Right hindlimb (tissue), 1 donor: Measurements from ENCODE around the gene MCTP1.
"Not testable (repeated sequence)": the region's sequence is repeated elsewhere in the genome, so short reads cannot be mapped to it uniquely, and the experiment has no call there.

Experiments
- DNase-seq: peaks from one replicate; pipeline ENCODE4 v3.0.0-alpha.2; 2018

Gene MCTP1

DNA sequence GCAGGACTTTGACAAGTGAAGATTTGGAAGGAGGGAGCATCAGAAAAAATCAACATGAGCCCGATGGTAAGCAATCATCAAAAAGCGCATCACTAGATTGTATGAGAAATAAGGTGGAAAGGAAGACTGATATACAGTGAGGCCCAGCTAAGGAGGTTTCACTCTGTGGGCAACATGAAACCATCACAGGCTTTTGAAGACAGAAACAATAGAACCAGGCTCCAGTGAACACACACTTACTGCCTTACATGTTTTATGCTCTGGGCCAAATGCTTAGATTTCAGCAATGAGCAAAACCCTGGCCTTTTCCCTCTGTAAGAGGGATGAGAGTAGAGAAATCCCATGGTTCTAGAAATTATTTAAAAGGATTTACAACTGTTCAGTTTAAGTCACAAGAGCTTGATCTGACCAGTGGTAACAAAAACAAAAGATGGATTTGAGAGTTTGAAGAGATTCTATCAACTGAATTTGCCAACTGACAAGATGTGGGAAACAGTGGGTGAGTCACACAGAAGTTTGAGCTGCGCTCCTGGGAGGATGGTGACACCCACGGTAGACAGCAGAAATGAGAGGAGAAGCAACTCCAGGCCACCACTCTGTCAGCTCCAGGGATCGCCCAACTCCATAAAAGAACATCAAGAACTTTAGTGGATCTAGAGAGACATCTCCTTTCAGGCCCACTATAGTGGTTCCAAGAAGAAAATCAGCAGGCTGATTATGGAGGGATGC lies 261.8 kb downstream of the MCTP1 start:
- no peak for DNase-seq

DNA sequence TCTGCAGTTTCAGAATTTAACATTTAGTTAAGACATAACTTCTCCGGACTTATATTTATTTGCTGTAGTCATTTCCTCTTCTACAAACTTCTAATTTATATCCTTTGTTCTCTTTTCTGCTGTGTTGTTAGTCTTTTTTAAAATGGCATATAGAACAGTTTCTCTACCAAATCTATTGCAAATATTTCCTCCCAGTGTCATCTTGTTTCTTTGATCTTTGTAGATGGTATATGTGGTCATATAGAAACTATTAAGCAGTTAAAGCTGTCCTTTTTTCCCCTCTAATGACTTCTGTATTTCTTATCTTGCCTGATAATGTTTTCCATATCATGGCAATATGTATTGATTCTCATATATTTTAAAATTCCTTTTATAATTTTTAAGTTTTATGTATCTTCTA lies 264.5 kb downstream of the MCTP1 start:
- DNase-seq: no peak

DNA sequence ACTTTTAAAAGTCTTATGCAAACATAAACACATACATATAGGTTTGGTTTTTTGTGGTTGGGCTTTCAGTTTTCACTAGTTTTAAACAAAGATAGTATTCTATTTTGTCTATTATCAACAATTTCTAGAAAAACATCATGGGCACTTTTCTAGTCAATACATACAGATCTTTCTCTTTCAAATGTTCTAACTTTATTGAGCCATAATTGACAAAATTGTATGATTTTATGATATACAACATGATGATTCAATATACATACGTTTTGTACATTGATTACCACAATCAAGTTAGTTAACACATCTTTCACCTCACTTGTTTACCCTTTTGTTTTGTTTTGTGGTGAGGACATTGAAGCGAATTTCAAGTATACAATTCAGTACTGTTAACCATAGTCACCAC lies 265.9 kb downstream of the MCTP1 start:
- DNase-seq: no peak

DNA sequence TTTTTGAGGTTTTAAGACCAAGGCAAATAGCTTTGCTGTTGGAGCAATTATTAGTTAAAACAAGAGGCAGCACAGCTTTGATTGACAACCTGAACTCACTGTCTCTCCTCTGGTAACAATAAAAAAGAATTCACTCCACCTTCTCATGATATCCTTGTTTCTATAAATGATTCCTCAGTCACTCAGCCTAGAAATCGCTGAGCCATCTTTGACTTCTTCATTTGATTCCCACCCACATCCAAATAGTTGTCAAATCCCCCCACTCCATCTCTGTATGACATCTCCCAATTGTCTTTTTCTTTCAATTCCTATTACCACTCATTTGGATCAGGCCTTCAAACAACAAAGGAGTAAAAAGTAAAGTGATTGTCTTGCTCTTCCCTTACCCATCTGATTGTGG lies 266.4 kb downstream of the MCTP1 start:
- DNase-seq: no peak

DNA sequence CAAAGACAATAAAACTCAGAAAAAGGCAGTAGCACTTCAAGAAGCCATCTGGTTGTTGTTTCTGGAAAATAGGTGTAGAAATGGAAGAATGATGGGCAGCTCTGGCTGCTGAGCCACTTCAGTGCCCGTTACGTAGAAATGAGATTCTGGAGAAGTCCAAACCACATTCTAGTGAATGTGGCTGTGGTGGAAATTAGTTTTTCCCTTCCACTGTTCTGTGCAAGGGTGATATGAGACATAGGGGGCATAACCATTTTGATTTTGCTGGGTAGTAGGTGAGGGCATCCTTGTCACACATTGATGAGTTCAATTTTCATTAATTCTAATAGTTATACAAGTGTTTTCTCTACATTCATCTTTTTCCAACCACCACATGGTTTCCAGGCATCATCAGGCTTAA lies 275.1 kb downstream of the MCTP1 start:
- no peak for DNase-seq

DNA sequence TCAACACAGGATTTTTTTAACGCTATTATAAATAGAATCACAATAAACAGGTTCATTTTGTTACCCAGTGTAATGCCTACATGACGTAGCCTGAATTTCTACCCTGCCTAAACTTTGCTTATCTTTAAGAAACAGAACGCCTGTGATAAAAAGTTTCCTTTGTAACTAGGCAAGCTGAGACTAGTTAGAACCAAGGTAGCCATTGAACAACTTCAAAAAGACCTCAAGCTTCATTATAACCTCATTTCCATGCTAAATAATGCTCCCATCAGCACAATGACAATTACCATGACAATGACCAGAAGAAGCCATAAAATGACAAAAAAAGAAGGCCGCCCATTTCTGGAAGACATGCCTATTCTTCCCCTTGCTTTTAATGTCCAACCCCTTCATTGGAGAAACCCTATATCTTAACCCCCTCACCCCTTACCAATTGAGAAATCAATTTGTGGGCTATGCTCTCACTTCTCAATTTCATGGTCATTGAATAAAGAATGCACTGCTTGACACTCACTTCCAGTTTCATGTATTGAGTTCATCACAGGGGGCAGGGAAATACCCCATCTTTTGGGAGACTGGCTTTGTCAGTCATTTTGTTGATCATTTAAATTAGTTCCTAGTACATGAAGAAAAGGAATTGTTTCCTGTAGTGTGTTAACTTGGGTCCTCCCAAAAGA lies 276.8 kb downstream of the MCTP1 start:
- no peak for DNase-seq

DNA sequence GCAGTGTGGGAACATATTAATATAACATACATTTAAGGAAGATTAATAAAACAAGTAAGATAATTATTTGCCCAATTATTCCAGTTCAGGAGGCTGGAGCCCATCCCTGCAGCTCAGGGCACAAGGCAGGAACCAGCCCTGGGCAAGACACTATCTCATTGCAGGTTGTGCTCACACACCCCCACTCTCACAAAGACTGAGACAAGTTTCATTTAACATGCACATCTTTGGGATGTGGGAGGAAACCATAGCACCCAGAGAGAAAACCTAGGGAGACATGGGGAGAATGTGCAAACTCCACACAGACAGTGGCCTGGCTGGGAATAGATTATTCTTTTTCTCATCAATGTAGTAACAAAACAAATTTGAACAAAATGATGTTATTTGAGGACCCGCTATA lies 279.1 kb downstream of the MCTP1 start:
- DNase-seq: no peak

DNA sequence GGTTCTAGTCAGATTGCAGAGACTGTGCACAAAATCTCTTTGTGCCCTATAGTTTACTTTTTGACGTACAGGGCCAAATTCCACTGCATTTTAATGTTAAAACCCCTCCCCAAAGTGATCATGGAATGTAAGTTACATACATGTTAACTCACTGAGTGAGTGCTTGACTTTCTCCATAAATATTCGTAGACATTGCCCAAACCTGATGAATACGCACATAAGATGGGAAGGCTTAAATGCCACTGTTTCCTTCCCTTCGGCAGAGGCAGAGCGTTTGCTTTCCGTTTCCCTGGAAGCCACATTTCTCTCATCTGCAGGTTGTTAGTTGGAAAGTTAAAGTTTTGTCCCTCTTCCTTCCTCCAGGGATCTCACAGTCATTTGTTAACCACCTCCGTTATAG lies 286.2 kb downstream of the MCTP1 start:
- DNase-seq: no peak

DNA sequence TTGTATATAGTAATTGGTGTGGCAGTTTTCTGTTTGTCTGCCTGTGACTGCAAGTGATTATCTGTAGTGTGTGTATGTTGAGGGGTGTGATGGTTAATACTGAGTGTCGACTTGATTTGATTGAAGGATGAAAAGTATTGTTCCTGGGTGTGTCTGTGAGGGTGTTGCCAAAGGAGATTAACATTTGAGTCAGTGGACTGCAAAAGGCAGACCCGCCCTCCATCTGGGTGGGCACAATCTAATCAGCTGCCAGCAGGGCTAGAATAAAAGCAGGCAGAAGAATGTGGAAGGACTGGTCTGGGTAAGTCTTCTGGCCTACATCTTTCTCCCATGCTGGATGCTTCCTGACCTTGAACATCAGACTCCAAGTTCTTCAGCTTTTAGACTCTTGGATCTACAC lies 290.4 kb downstream of the MCTP1 start:
- not testable (repeated sequence) for DNase-seq

DNA sequence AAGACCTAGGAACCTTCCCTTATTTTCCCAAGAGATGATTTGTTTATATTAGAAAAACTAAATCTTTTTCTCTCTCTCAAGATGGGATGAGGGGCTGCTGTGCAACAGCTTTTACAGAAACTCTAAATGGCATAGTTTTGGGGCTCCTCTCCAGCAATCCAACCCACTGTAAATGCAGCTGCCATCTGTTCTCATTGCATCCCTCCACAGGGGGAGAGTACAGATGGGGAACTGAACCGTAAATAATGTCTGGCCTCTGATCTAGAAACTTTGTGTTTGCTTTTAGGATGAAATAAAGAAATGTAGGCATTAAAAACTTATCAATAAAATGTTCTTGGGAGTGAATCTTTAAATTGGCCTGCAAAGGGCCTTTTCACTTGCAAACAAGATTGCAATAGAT lies 291.4 kb downstream of the MCTP1 start:
- no peak for DNase-seq

DNA sequence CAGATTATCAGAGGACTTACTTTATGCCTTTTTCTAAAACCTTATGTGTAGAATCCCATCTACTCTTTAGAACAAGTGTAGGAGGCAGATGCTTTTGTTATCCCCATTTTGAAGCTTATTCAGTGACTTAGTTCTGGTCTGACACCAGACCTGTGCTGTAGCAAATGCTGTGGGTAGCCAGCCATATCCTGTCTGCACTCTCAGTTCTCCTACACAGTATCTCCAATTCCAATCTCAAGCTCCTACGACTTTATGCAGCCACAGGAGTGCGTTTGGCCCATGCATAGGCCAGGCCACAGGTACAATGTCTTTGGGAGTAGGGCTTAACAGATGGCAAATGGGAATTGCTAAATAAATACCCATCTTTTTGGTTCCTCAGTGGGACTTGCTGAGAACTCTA lies 292.6 kb downstream of the MCTP1 start:
- DNase-seq: no peak

DNA sequence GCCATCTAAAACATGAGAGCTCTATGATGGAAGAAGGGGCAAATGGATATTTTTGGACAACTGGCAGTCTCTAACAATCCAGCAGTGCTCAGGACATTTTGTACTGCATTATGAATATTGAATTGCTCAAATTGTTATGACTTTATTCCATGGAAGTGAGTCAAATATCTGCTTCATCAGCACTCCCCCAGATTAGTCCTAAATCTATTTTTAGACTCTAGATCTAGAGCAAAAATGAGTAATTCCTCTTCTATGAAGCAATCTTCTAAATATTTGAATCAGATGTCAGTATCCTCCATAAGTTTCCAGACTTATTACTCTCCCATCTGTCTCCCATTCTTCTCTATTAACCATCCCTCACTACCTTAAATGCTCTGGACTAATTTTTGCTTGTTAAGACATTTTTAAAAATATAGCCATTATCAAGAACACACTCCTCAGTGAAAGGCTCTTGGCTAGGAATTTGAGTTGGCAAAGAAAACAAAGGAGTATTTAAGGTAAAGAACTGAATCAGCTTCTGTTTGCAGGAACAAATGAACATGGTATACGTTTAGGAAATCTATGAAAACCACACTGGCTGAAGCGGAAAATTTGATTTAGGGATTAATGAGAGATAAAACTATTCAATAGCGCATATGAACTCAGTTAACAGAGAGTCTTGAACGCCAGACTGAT lies 300.9 kb downstream of the MCTP1 start:
- no peak for DNase-seq

DNA sequence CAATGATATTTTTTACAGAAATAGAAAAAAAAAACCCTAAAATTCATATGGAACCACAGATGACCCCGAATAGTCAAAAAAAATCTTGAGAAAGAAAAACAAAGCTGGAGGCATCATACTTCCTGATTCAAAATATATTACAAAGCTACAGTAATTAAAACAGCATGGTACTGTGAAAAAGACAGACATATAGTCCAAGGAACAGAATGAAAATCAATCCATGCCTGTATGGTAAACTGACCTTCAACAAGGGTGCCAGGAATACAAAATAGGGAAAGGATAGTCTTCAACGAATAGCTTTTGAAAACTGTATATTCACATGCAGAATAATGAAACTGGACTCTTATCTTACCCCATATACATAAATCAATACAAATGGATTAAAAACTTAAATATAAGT lies 307.5 kb downstream of the MCTP1 start:
- no peak for DNase-seq

DNA sequence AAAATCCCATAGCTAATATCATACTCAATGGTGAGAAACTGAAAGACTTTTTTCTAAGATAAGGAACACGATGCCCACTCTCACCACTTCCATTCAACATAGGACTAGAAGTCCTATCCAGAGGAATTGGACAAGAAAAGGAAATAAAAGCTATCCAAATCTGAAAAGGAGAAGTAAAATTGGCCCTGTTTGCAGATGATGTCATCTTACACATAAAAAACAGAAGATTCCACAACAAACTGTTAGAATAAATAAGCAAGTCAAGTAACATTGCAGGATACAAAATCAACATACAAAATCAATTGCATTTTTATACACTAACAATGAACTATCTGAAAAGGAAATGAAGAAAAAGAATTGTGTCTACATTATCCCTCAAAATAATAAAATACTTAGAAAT lies 308.0 kb downstream of the MCTP1 start:
- no peak for DNase-seq

DNA sequence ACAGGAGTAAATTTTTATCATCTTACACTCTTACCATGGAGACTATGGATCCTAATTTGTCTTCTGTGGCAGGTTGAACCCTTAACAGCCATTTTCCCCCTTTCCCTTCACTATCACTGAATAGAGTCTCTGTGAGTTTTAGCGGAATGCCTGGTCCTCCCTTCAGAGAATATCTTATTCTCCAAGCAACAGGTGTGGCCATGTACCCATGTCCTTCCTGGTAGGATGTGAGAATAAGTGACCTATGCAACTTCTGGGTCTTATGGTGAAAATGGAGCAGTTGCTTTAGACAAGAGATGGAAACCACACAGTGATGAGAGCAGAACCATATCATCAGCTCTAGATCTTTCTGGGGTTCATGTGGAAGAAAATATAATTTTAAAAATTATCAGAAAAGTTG lies 312.6 kb downstream of the MCTP1 start:
- no peak for DNase-seq

DNA sequence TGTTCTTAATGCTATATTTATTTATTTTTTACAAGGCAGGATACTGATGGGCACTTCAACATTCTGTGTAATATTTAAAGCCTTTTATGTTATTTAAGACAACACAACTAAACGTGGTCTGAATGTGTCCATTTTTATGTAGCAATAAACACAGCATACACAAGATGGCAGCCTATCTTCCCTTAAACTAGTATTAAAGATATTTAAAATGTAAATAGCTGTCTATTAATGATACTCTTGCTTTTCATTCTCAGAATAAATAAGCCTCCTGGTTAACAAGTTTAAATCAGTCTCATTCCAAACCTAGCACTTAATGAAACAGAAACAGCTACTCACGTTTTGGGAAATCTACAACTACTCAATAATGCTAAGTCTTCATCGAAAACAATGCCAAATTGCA lies 315.7 kb downstream of the MCTP1 start:
- DNase-seq: no peak

DNA sequence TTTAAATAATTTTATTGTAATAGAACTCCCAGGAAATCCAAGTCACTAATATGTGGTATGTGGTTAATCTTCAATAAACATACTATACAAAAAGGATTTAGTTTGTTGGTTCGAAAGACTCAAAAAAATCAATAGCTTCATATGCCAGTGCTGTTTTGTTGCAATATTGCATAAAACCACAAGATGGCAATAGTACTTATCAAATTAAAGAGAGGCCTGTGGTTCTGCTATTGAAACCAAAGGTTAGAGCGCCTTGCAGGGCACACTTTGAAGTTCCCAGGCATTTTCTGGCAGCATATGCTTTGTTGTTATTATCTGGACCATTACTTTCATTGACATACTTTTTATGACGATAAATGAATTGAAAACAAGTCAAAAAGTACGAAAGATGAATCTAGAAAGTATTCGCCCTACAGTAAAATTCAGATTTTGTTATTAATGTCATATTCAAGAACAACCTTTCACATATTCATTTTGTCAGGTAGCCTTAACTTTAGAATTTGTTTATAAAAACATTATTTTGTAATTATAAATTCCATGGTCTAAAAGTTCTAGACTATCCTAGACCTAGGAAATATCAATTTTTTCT lies 316.3 kb downstream of the MCTP1 start:
- DNase-seq: no peak

DNA sequence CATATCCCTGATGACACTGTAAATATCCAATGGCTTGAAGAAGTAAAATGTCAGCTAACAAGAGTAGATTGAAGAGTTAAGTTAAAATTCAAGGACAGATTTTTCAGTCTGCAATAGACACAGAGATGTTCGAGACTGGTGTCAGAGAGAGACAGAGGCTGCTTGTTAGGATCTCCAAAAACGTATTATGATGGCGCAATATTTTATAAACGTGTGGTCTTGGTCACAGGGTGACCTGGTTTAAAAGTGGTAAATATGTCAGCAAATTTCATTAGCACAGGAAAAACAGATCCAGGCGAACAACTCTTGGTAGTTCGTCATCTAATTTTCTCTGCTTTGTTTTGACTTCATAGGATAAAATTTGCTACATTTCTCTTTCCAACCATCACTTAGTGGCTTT lies 317.4 kb downstream of the MCTP1 start:
- DNase-seq: no peak

DNA sequence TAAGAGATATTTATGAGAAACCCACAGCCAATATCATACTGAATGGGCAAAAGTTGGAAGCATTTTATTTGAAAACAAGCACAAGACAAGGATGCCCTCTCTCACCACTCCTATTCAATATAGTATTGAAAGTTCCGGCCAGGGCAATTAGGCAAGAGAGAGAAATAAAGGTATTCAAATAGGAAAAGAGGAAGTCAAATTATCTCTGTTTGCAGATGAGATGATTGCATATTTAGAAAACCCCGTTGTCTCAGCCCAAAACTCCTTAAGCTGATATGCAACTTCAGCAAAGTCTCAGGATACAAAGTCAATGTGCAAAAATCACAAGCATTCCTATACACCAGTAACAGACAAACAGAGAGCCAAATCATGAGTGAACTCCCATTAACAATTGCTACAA lies 325.6 kb downstream of the MCTP1 start:
- not testable (repeated sequence) for DNase-seq

DNA sequence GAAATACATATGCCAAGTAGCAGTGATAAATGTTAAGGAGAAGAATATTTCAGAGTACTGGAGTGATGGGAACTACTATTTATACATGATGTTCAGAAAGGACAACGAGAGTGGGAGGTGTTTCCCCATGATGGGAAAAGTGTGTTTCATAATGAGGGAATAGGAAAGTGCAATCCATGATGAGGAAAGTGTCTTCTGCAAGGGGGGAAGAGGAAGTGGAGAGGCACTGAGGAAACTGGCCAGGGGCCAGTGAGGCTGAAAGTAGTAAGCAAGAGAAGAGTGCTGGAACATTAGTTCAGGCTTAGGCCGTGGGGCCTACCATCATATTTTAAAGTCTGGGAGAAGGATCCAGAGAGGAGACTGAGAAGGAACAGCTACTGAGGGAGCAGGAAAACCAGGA lies 339.2 kb downstream of the MCTP1 start:
- DNase-seq: no peak

DNA sequence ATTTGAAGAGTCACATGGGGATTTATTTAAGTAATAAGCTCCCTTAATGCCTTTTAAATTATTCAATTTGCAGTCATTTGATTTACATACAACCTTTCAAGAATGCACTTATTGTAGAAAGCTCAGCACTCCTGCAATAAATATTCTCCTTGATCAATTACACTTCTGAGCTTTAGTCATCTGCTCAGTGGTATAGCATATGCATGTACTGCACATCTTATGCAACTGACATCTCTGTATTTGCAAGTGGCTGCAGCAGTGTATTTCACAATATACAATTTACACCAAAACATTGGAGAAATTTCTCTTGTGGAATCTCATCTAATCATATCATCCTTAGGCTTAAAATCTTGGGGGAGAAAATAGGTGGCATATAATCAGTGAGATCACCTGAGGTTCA lies 340.7 kb downstream of the MCTP1 start:
- DNase-seq: no peak

DNA sequence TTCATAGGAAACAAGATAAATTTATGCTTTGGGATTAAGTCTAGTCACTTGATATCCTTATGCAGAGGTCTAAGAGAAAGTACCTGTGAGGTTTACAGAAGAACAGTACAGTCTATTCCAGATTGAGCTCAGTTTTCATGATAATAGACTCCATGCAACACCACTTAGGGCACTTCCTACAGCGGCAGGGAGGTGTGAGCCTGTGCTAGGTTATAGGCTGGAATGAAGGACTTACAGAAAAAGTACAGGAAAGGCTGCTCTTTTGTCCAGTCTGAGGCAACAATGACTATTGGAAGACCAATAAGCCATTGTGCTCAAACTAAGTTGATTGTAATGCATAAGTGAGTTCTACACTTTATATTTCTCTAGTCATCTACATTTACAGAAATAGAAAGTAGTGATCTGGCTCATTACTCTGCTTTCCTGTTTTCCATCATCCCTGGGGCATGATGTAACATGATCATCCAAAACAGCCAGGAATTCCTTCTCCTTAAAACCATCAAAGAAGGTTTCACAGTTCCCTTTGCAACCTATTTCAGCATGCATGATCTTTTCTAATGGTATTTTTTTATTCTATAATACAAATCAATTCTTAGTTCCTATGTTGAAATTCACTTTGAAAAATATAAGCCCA lies 343.7 kb downstream of the MCTP1 start:
- no peak for DNase-seq

DNA sequence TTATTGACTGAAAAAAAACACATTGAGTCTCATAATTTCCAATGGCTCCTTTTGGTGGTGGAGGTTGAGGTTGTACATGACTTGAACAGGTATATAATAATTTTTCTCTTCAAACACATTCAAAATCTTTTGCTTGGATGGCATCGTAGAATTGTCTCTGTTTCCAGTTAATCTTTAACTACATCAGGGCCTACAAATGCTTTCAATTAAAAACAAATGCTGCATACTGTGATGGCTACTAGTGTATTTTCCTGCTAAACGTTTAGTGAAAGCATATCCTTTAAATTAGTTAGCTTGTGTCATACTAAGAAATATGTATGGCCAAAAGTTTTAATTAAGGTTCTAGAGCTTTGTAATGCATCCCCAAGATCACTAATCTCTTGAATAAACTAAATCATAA lies 352.6 kb downstream of the MCTP1 start:
- no peak for DNase-seq

DNA sequence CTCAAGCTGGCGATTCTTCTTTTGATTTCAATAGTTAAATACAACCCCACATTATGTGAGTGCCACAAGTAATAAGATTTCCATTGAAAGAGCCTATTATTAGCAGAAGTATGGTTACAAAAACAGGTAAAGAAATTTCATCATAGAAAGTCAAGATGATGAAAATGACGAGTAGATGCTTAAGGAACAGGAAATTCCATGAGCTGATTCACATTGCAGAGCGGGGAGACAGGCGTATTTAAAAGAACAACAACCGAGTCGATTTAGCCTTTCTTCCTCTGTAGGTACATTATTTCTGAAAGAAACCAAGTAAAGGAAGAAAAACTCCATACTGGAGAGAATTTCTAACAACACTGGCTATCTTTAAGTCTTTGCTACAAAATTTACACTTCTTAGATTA lies 356.0 kb downstream of the MCTP1 start:
- DNase-seq: no peak
